Brain microvascular endothelial cell (primary cell): Measurements from ENCODE around the gene IRAK4.
A peak's percentile ranks its signal among the peaks of the same experiment; 100 is the strongest.

Experiments used
- DNase-seq: peaks from one replicate; pipeline ENCODE4 v3.0.0-alpha.2; 2020
- H3K27ac ChIP-seq: fragments of 250-450 bp; sonication (Bioruptor Pico); 2 replicates; pipeline ENCODE4 v1.5.1; 2020; ENCODE audit warnings: mild to moderate bottlenecking, moderate library complexity
- H3K27me3 ChIP-seq: fragments of 250-450 bp; sonication (Bioruptor Pico); replicated peaks from 2 replicates; pipeline ENCODE4 v1.5.1; 2020; ENCODE audit warnings: mild to moderate bottlenecking
- H3K36me3 ChIP-seq: fragments of 250-450 bp; sonication (Bioruptor Pico); replicated peaks from 2 replicates; pipeline ENCODE4 v1.5.1; 2020; ENCODE audit warnings: mild to moderate bottlenecking
- H3K4me3 ChIP-seq: 2 replicates; pipeline ENCODE4 v1.5.1; 2011; ENCODE audit warnings: low read depth, mild to moderate bottlenecking, control low read depth, low read length, moderate library complexity
- in situ Hi-C: cut with HindIII; loops from 2 replicates; pipeline ENCODE4 v1.10.0; 2017; ENCODE audit warnings: low sequenced_read_pairs, low pct_ligation_motif_present
- TF ChIP-seq, protein P1 (sequence below): IDR thresholded peaks from 2 replicates; pipeline ENCODE4 v1.5.1; 2011; ENCODE audit warnings: low read depth, mild to moderate bottlenecking, moderate library complexity, low read length, control low read depth, inconsistent platforms; ENCODE audit errors: missing control alignments

IRAK4 gene

DNA sequence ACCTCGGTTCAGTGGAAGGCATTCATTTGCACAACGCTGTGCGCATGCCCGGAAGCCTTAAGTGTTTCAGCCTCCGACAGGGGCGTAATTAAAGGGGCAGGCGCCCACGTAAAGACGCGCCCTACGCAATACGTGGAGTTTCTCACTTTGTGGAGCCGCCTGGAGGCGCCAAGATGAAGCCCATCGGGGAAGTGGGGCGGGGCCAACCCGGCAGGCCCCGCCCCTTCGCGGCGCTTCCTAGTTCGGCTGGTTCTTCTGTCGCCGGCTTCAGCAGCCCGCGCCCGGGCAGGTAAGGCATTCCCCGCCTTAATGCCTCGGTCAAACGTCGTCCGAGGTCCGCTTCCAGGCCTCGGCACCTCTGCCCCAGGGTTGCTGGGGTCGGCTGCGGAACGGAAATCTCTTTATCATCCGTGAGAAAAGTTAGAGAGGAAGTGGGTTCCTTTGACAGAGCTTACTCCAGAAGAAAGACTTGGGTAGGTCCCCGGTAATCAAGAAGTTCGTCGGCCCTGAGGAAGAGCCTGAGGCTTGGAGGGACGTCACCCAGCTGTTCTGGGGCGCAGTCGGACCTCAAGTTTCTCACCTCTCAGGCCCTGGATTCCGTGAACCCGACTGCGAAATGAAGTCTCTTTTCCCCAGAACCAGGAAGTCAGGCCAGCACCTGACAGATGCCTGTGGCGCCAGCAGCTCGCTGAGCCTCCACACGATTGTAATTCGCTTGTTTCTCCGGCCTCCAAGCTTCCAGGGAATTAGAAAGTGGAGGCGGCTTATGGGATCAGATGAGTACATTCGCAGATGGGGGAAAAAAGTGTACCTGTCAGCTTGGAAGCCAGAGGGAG lies at the start of gene IRAK4, which contains the start of gene PUS7L:
IRAK4 (plus strand) TSS at position 224 of the 836 bp plus-strand sequence. CDS start 9,161 bp downstream, outside the sequence.
PUS7L (minus strand) TSS at position 63 of the 836 bp plus-strand sequence. CDS start 3,545 bp downstream, outside the sequence.
- peak; percentile 95 for DNase-seq
- peak within 1 kb of the TSS; percentile 86 for H3K27ac ChIP-seq
- in situ Hi-C loops: no loop called here
- no peaks in the 10 kb centered on the region for H3K27me3 ChIP-seq
- TF ChIP-seq, protein P1, sequence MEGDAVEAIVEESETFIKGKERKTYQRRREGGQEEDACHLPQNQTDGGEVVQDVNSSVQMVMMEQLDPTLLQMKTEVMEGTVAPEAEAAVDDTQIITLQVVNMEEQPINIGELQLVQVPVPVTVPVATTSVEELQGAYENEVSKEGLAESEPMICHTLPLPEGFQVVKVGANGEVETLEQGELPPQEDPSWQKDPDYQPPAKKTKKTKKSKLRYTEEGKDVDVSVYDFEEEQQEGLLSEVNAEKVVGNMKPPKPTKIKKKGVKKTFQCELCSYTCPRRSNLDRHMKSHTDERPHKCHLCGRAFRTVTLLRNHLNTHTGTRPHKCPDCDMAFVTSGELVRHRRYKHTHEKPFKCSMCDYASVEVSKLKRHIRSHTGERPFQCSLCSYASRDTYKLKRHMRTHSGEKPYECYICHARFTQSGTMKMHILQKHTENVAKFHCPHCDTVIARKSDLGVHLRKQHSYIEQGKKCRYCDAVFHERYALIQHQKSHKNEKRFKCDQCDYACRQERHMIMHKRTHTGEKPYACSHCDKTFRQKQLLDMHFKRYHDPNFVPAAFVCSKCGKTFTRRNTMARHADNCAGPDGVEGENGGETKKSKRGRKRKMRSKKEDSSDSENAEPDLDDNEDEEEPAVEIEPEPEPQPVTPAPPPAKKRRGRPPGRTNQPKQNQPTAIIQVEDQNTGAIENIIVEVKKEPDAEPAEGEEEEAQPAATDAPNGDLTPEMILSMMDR: peak; percentile 68
- peak within 1 kb of the TSS; percentile 68 for H3K4me3 ChIP-seq
- H3K36me3 ChIP-seq: no peaks in the 10 kb centered on the region

DNA sequence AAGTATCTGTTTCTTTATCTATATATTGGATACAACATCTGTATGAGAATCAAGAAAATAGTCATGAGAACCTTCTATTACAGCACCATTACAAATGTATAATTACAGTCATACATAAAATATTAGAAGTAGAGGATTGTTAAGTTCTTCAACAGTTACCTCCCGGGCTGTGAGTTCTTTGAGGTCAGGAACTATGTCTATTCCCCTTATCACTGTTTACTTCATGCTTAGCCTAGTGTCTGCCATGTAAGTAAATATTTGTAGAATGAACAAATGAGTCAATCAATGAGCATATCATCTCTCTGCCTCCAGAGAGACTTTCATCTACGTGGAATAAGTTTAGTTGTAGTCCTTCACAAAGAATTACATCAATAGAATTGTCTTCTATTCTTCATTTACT lies 47.4 kb upstream of the IRAK4 start:
- in situ Hi-C loops: no loop called here
- H3K27ac ChIP-seq: no peak overlapping the region
- H3K36me3 ChIP-seq: no peaks in the 10 kb centered on the region
- no peaks in the 10 kb centered on the region for H3K27me3 ChIP-seq
- H3K4me3 ChIP-seq: no peak overlapping the region
- TF ChIP-seq, protein P1: no peak
- DNase-seq: no peak

DNA sequence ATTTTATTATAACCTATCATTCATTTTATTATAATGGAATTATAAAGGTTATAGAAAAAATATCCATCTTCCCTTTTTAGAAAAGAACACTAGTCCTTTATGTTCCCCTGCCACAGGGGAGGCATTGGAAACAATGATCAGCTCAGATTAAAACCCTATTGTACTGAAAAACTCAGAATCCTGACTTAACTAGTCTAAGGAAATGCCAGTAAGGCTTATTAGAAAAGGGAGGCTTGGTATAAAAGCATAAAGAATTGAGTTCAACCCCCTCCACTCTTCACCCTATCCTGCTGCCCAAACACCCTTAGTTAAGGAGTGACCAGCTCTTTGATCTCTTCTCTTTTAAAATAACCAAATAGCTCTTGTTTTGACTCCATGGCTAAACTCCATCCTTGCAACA lies 36.1 kb upstream of the IRAK4 start:
- TF ChIP-seq, protein P1: no peak
- no peaks in the 10 kb centered on the region for H3K27me3 ChIP-seq
- no peak overlapping the region for H3K27ac ChIP-seq
- H3K4me3 ChIP-seq: no peak overlapping the region
- H3K36me3 ChIP-seq: no peaks in the 10 kb centered on the region
- DNase-seq: no peak
- in situ Hi-C loops: no loop called here

DNA sequence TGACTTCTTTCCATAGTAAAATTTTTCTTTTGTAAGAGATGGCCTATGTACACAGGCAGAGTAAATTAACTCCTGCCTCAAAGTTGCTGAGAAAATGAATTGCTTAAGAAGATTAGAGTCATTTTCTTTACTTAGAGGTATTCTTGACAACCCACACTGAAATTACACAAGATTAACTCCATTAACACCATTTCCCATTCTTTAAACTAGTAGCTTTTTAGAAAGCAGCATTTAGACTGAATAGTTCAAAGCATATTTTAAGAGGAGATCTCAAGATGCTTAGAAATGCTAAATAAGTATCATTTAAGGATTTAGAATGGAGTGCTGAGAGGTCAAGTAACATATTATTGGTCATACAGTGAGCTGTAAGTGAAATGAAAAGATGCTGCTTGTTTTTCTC lies 35.6 kb upstream of the IRAK4 start:
- Histone ChIP-seq H3K4me3 (no peak overlapping the region), H3K36me3 (no peaks in the 10 kb centered on the region), H3K27ac (no peak overlapping the region), H3K27me3 (no peaks in the 10 kb centered on the region)
- TF ChIP-seq, protein P1: no peak
- no peak for DNase-seq
- in situ Hi-C loops: no loop called here

DNA sequence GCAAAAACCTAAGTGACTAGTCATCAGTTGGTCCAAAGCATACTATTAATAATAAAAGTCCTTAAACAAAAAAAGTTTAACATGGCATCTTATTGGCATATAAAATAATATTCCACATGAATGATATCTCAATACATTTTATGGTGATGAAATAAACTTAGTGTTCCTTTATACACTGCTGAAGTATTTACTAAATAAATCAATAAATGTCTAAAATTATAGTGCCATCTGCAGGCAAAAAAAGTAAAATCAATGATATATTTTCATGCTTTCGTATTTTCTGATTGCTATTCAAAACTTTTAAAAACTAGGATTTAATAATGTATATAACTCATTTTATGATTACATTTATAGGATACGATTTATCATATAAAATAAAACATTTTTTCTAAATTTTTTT lies 30.6 kb upstream of the IRAK4 start:
- no peak overlapping the region for H3K27ac ChIP-seq
- TF ChIP-seq, protein P1: no peak
- H3K36me3 ChIP-seq: peaks cover 2% of the 10 kb centered on the region
- H3K27me3 ChIP-seq: no peaks in the 10 kb centered on the region
- no peak overlapping the region for H3K4me3 ChIP-seq
- no peak for DNase-seq
- in situ Hi-C loops: no loop called here
